Endothelial cell of umbilical vein (primary cell): ENCODE measurements around the gene ARPC1B.

Source experiments
- CTCF ChIP-seq, 2 donors: IDR thresholded peaks; 1 replicate in 1 of 2; 2 replicates in 1 of 2; pipeline ENCODE4 v1.5.1; 2011; ENCODE audit warnings: low read length in 2 of 2, mild to moderate bottlenecking in 2 of 2, moderate library complexity in 2 of 2, control low read depth in 1 of 2, inconsistent platforms in 1 of 2, low read depth in 1 of 2; ENCODE audit not compliant: insufficient read depth in 1 of 2; ENCODE audit errors: extremely low read depth in 1 of 2
- GATA2 ChIP-seq: IDR thresholded peaks from 2 replicates; pipeline ENCODE4 v1.7.0; 2011; ENCODE audit warnings: low read depth, mild to moderate bottlenecking, moderate library complexity, mixed read lengths, low read length; ENCODE audit not compliant: insufficient read length, insufficient read depth
- POLR2A ChIP-seq: IDR thresholded peaks from 2 replicates; pipeline ENCODE4 v1.6.1; 2012; ENCODE audit warnings: low read depth, mild to moderate bottlenecking, control low read depth, low read length

- TF ChIP-seq CTCF (IDR thresholded peaks at IDR 0.05; ENCODE audit: extremely low read depth in 1 of 2, insufficient read depth in 1 of 2, low read depth in 1 of 2, low read length in 2 of 2) (peak; percentile 27 to 29), POLR2A (peak; percentile 33), GATA2 (no peak)
Measured at GRCh38 chr7:99386584-99387238, 12.2 kb downstream of the ARPC1B start.
